ENCODE data around the gene NSRP1. TPM values are rescaled to one million over a fixed set of nuclear protein-coding genes. Genes with fewer than 3 reads are reported as not detected.

Gene NSRP1
- total and polyA plus RNA-seq, 2 of the 4 experiments (the other 2 are of a cell fraction) = 3.4 to 14.2 TPM

- BruUV-seq (replicated peaks) = no TSS peak
Measured at GRCh38 chr17:30091121-30091670, 25.4 kb upstream of the NSRP1 start.

More at GRCh38 chr17:30091121-30091670, 25.4 kb upstream of the NSRP1 start:
- peak overlapping the region; percentile 60 for H2BK5ac ChIP-seq (ENCODE audit: low read depth, low read length, poor library complexity, severe bottlenecking)
- in situ Hi-C loops (cut with MboI; ENCODE audit: low sequenced_read_pairs) = no loop called here
- no peak overlapping the region for H2AFZ ChIP-seq (replicated peaks; ENCODE audit: low read length, poor library complexity)
- no CpG with 5 or more reads among the region's 4 CpGs for WGBS, 2 experiments (ENCODE audit: extremely low coverage in 2 of 2, insufficient read length in 1 of 2)
- peak overlapping the region; percentile 50; the same call in 1 of the 2 replicates for H3K14ac ChIP-seq (replicated peaks; ENCODE audit: low read depth, low read length)
- H2BK15ac ChIP-seq (ENCODE audit: low read depth, low read length) = peak overlapping the region; percentile 33; the same call in 2 of the 3 replicates
- peak overlapping the region; percentile 13; the same call in 1 of the 2 replicates for H4K91ac ChIP-seq (ENCODE audit: insufficient read depth, low read depth, low read length)
- no peak overlapping the region for H3K56ac ChIP-seq (ENCODE audit: extremely low read depth, insufficient read depth, low read length)
- H2AK9ac ChIP-seq (replicated peaks; ENCODE audit: low read depth, low read length, poor library complexity) = no peak overlapping the region
- H3K23ac ChIP-seq (ENCODE audit: low read depth, low read length) = peak overlapping the region; percentile 1; the same call in 1 of the 2 replicates
- H3K36me3 ChIP-seq (ENCODE audit: control insufficient read depth, insufficient read depth, low read length) = no peaks in the 10 kb centered on the region
- H3K27ac ChIP-seq (ENCODE audit: insufficient read depth, low read length) = no peak overlapping the region
- H4K8ac ChIP-seq (ENCODE audit: low read depth in 2 of 2, low read length in 2 of 2) = peak overlapping the region in 1 of 2 experiments; percentile 22; a peak in 1 of 4 replicates
- TF ChIP-seq RCOR1 (IDR thresholded peaks at IDR 0.05; ENCODE audit: insufficient replicate concordance, low read length) (no peak), NFE2L2 (IDR thresholded peaks at IDR 0.05; ENCODE audit: low read depth, low read length) (no peak), RAD21 (IDR thresholded peaks at IDR 0.05; ENCODE audit: low read length) (no peak), MAFK (IDR thresholded peaks at IDR 0.05; ENCODE audit: low read depth, low read length) (no peak), MAZ (IDR thresholded peaks at IDR 0.05; ENCODE audit: borderline replicate concordance, low read depth, low read length) (no peak), BHLHE40 (IDR thresholded peaks at IDR 0.05; ENCODE audit: low read depth, low read length) (no peak), CTCF (conservative IDR thresholded peaks at IDR 0.05; ENCODE audit: low read depth, low read length) (no peak), CEBPB (IDR thresholded peaks at IDR 0.05; ENCODE audit: low read depth, low read length) (no peak)
- no peak overlapping the region; the same call in 1 of the 2 replicates for H3K18ac ChIP-seq (ENCODE audit: low read depth, low read length)
- H2BK20ac ChIP-seq (ENCODE audit: low read depth, low read length) = 0 out of 2 replicates have a peak overlapping the region, but pooled peaks have one; percentile 13
- H2AK5ac ChIP-seq (ENCODE audit: low read depth, low read length) = peak overlapping the region; percentile 47; the same call in 1 of the 2 replicates
- no peaks in the 10 kb centered on the region for H3K27me3 ChIP-seq (ENCODE audit: control insufficient read depth, insufficient read depth, low read length)
- no peak overlapping the region for H3K4me3 ChIP-seq (ENCODE audit: insufficient read depth, low read depth, low read length)
- ChIA-PET CTCF (interaction anchor here (1.0 to 2.3 kb wide), 3 partner anchors 13 to 523 kb away, joined by 3 to 9 read pairs (median 3); no protein-coding TSS in a partner anchor), POLR2A (ENCODE audit: unreplicated experiment) (interaction anchor here (0.6 kb wide), 1 partner anchor 64 kb away, joined by 6 read pairs; no protein-coding TSS in a partner anchor)
- DNase-seq = no peak
- intact Hi-C loops (cut with micrococcal nuclease) = no loop called here
- H3K4ac ChIP-seq (ENCODE audit: low read depth, low read length) = peak overlapping the region; percentile 18; the same call in 1 of the 2 replicates
- peaks cover 2% of the 10 kb centered on the region for H3K4me1 ChIP-seq (ENCODE audit: control insufficient read depth, insufficient read depth, low read length)
- H3K9me1 ChIP-seq (ENCODE audit: insufficient read depth, low read length) = 0 out of 2 replicates have a peak, but pooled peaks cover 4% of the 10 kb centered on the region
- peak overlapping the region; percentile 56; the same call in 1 of the 2 replicates for H2BK120ac ChIP-seq (ENCODE audit: low read depth, low read length)
- no peaks in the 10 kb centered on the region for H4K20me1 ChIP-seq (ENCODE audit: insufficient read depth, low read length)
- no peaks in the 10 kb centered on the region for H3K9me3 ChIP-seq (ENCODE audit: control insufficient read depth, insufficient read depth, low read length)
- no peak overlapping the region; the same call in 1 of the 2 replicates for H3K4me2 ChIP-seq (ENCODE audit: low read depth, low read length)
- ATAC-seq (ENCODE audit: low read depth) = no peak
- H4K5ac ChIP-seq (ENCODE audit: low read depth, low read length) = no peak overlapping the region
- dilution Hi-C loops (cut with HindIII; ENCODE audit: low sequenced_read_pairs, unreplicated experiment) = no loop called here
- H3K9ac ChIP-seq (ENCODE audit: low read depth, low read length) = no peak overlapping the region
- H3K79me1 ChIP-seq (ENCODE audit: low read depth in 1 of 2, low read length in 2 of 2) = no peaks in the 10 kb centered on the region

Measured in IMR-90 (cell line).